Astrocyte of the spinal cord (primary cell): ENCODE measurements around the gene PLIN4.

Experiments
- DNase-seq: peaks from one replicate; pipeline ENCODE4 v3.0.0; 2011; ENCODE audit warnings: low read depth, low spot score
- H3K4me3 ChIP-seq: 2 replicates; pipeline ENCODE4 v1.5.1; 2011; ENCODE audit warnings: low read depth, mild to moderate bottlenecking, low read length, moderate library complexity
- in situ Hi-C: cut with HindIII; loops from 2 replicates; pipeline ENCODE4 v1.10.0; 2017; ENCODE audit warnings: low sequenced_read_pairs
- TF ChIP-seq, protein P1 (sequence below): IDR thresholded peaks from 2 replicates; pipeline ENCODE4 v1.5.1; 2012; ENCODE audit warnings: low read depth, mild to moderate bottlenecking, low read length, inconsistent platforms

PLIN4 gene

DNA sequence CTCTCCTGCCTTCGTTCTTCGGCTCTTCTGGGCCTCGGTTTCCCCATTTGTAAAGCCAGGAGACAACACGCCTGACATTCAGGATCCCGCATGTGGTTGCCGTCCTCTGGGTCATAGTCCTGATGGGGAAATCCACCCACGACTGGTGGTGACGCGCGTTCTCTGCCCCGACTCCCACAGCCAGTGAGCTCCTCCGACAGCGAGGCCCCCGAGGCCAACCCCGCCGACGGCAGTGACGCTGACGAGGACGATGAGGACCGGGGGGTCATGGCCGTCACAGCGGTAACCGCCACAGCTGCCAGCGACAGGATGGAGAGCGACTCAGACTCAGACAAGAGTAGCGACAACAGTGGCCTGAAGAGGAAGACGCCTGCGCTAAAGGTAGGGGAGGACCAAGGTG lies 29.8 kb downstream of the PLIN4 start:
- TF ChIP-seq, protein P1, sequence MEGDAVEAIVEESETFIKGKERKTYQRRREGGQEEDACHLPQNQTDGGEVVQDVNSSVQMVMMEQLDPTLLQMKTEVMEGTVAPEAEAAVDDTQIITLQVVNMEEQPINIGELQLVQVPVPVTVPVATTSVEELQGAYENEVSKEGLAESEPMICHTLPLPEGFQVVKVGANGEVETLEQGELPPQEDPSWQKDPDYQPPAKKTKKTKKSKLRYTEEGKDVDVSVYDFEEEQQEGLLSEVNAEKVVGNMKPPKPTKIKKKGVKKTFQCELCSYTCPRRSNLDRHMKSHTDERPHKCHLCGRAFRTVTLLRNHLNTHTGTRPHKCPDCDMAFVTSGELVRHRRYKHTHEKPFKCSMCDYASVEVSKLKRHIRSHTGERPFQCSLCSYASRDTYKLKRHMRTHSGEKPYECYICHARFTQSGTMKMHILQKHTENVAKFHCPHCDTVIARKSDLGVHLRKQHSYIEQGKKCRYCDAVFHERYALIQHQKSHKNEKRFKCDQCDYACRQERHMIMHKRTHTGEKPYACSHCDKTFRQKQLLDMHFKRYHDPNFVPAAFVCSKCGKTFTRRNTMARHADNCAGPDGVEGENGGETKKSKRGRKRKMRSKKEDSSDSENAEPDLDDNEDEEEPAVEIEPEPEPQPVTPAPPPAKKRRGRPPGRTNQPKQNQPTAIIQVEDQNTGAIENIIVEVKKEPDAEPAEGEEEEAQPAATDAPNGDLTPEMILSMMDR: no peak
- no peak for DNase-seq
- in situ Hi-C loops: no loop called here
- H3K4me3 ChIP-seq: no peak overlapping the region

DNA sequence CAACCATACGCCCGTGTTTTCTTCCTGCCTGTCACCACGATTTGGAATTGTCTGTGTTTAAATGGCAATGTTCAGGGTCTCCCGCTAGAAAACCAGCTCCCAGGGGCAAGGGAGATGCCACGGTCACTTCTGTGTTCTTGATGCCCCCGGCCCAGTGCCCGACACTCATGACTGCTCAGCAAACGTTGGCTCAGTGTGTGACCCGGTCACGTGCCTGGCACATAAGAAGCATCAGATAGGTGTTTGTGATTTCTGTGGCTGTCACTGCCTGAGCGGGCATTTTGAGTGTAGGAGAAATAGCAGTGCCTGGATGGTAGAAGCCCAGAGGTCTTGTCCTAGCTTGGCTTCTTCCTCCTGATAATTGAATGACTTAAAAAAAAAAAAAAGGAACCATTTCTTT lies 30.7 kb downstream of the PLIN4 start:
- DNase-seq: no peak
- TF ChIP-seq, protein P1: no peak
- H3K4me3 ChIP-seq: no peak overlapping the region
- in situ Hi-C loops: no loop called here

DNA sequence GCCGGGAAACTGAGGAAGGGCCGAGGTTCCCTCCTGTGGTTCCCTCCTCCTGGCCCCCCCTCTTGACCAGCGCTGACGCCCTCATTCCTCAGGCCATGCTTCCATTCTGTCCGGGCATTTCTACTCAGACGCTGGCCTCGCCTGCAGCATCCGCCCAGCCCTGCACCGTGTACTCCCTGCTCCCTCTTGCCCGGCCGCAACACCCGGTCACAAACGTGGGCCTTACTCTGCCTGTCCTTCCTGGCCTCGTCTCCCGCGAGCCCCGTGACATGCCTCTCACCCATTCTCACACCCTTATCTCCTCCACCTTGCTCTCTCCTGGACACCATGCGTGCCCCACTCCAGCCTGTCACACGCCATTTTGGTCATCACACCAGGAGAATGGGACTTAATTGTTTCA lies 34.9 kb downstream of the PLIN4 start:
- in situ Hi-C loops: no loop called here
- no peak for DNase-seq
- TF ChIP-seq, protein P1: no peak
- no peak overlapping the region for H3K4me3 ChIP-seq

DNA sequence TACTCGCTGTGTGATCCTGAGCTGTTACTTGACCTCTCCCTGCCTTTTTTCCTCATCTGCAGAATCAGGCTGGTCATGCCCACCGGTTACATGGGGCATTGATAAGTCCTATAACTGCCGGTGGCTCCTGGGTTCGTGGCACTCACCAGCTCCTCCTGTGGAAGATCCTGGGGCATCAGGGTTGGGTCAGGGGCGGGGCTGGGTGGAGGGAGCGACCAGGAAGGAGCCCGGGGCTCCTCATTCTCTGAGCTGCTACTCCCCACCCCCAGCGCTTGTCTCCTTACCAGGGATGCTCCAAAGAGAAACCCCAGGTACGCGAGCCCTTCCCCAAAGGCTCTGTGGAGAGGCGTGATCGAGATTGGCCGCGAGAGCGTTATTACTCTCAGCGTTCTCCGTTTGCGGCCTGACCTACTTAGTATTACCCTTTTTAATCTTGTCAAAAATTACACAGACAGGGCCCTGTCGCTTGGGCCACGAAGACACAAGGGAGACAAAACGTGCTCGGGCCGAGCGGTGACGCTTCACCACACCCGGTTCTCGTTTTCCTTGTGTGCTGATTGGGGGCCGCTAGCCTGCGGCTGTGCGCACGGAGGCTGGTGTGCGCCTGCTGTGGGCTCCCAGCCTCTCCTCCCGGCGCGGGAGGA lies 35.4 kb downstream of the PLIN4 start:
- DNase-seq: no peak
- TF ChIP-seq, protein P1: no peak
- no peak overlapping the region for H3K4me3 ChIP-seq
- in situ Hi-C loops: no loop called here

DNA sequence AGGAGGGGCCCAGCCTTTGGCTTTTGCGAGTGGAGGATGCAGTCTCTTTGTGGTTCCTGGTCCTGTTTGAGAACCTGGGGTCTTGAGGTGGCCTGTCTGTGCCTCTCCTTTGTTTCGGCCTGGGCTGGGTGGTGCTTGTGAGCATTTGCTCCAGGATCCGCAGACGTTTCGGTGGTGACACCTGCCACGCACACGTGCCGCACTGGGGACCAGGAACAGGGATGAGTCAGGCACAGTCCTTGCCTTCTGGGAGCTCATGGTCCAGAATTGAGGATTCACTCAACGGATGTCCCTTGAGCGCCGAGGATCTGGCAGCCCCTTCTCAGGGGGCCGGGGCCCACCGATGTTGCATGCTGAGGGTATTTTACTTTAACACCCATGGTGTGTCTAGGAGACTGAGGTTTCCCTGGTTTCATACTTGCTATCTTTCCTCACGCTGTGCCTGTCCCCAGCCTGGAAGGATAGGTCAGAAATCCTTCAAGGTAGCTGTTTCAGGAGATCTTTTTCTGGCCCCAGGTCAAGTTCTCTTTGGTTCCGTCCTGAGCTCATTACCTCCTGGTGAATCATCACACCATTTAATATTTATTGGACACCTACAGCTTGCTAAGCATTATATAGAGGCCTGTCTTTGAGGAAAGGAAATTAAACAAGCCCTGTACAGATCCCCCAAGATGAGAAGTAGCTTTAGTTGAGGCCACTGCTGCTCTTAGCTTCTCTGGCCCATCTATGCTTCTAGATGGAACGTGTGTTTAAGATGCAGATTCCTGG lies 41.1 kb downstream of the PLIN4 start:
- no peak for DNase-seq
- TF ChIP-seq, protein P1: no peak
- no peak overlapping the region for H3K4me3 ChIP-seq
- in situ Hi-C loops: no loop called here

DNA sequence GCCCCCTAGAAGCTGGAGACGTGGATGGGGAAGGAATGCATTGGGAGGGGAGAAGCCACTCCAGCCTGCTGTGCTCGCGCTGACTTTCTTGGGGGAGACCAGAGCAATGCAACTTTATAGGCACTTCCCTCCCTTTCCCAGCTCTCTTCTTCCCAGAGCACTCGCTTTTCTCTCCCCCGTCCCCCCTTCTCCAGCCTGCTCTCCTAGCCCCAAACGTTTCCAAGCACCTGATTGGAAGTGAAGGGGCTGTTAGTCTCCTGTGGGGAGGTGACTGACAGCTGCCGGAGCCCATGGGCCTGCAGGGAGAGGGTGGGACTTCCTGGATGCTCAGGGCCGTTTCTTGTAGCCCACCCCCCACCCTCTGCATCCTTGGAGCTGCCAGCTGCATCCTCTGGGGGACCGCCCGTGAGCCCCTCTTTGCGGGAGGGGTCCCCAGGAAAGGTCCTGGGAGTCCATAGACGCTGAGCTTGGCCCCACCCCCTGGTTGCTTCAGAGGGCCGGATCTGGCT lies 43.7 kb downstream of the PLIN4 start:
- in situ Hi-C loops: no loop called here
- DNase-seq: peak; percentile 70
- peak overlapping the region; percentile 86 for H3K4me3 ChIP-seq
- TF ChIP-seq, protein P1: no peak
